WTC11 (cell line): Measurements from ENCODE around the gene FAT2. TPM values are rescaled to one million over a fixed set of nuclear protein-coding genes. Genes with fewer than 3 reads are reported as not detected.

Experiments
- ATAC-seq: fragments of 200-7000 bp; cut with Tn5 transposase; 2 replicates; pipeline ENCODE4 v1.10.0; 2021; ENCODE audit warnings: mild to moderate bottlenecking, moderate library complexity
- CTCF ChIA-PET: fragments of 300-600 bp; sonication (Branson Sonifier 250); formaldehyde crosslinking; loops from one replicate; lab custom pipeline; 2021; ENCODE audit warnings: antibody characterized with exemption; lab: Charles Lee
- POLR2A ChIA-PET: fragments of 350-600 bp; sonication (Branson Sonifier 250); formaldehyde crosslinking; loops from one replicate; lab custom pipeline; 2021; ENCODE audit warnings: antibody characterized with exemption; lab: Charles Lee
- DNase-seq: peaks from one replicate; pipeline ENCODE4 v3.0.0; 2021; ENCODE audit warnings: low spot score
- H3K27ac Mint-ChIP-seq: 2 replicates; pipeline ENCODE4 v1.8.0; 2021; ENCODE audit warnings: mixed read lengths
- H3K27me3 Mint-ChIP-seq: 2 replicates; pipeline ENCODE4 v1.8.0; 2021; ENCODE audit warnings: low read depth, mild to moderate bottlenecking, moderate library complexity, mixed read lengths
- H3K36me3 Mint-ChIP-seq: 2 replicates; pipeline ENCODE4 v1.8.0; 2021; ENCODE audit warnings: mixed read lengths
- H3K4me1 Mint-ChIP-seq: 2 replicates; pipeline ENCODE4 v1.8.0; 2022; ENCODE audit warnings: mixed read lengths
- H3K4me3 Mint-ChIP-seq: 2 replicates; pipeline ENCODE4 v1.8.0; 2021; ENCODE audit warnings: mild to moderate bottlenecking, moderate library complexity, mixed read lengths
- H3K9me3 Mint-ChIP-seq: 2 replicates; pipeline ENCODE4 v1.8.0; 2021; ENCODE audit warnings: mixed read lengths
- CBFB ChIP-seq: sonication (generic); formaldehyde crosslinking; IDR thresholded peaks from 2 replicates; pipeline ENCODE4 v1.8.1; 2022; ENCODE audit warnings: mild to moderate bottlenecking, low read depth, missing genetic modification reagents
- CREM ChIP-seq: sonication (generic); formaldehyde crosslinking; IDR thresholded peaks from 2 replicates; pipeline ENCODE4 v1.8.1; 2022; ENCODE audit warnings: mild to moderate bottlenecking, missing genetic modification reagents, moderate library complexity
- GTF2I ChIP-seq: fragments of 250-450 bp; sonication (Bioruptor Pico); conservative IDR thresholded peaks from 2 replicates; pipeline ENCODE4 v1.4.0; 2021; ENCODE audit warnings: mild to moderate bottlenecking
- MXD4 ChIP-seq: fragments of 250-450 bp; sonication (Bioruptor Pico); IDR thresholded peaks from 2 replicates; pipeline ENCODE4 v1.8.0; 2021; ENCODE audit warnings: mild to moderate bottlenecking, moderate library complexity, borderline replicate concordance
- NFATC4 ChIP-seq: fragments of 250-450 bp; sonication (Bioruptor Pico); IDR thresholded peaks from 2 replicates; pipeline ENCODE4 v1.9.0; 2021; ENCODE audit warnings: mild to moderate bottlenecking
- SMAD3 ChIP-seq: sonication (generic); formaldehyde crosslinking; IDR thresholded peaks from 2 replicates; pipeline ENCODE4 v1.8.0; 2022; ENCODE audit warnings: missing genetic modification reagents, mild to moderate bottlenecking, borderline replicate concordance
- USF1 ChIP-seq: sonication (generic); formaldehyde crosslinking; IDR thresholded peaks from 2 replicates; pipeline ENCODE4 v1.8.0; 2022; ENCODE audit warnings: mild to moderate bottlenecking, missing genetic modification reagents
- total RNA-seq: library from RNA; stranded (reverse); gene quantifications from 3 replicates; pipeline ENCODE4 v1.2.3, GENCODE V29; 2021
- TF ChIP-seq, protein P1 (sequence below): sonication (generic); formaldehyde crosslinking; IDR thresholded peaks from 2 replicates; pipeline ENCODE4 v1.8.0; 2022; ENCODE audit warnings: missing genetic modification reagents
- TF ChIP-seq, protein P2 (sequence below): sonication (generic); formaldehyde crosslinking; IDR thresholded peaks from 2 replicates; pipeline ENCODE4 v1.8.0; 2023; ENCODE audit warnings: mild to moderate bottlenecking, missing genetic modification reagents
- TF ChIP-seq, protein P3 (sequence below): sonication (generic); formaldehyde crosslinking; IDR thresholded peaks from 2 replicates; pipeline ENCODE4 v1.8.1; 2023; ENCODE audit warnings: mild to moderate bottlenecking, missing genetic modification reagents
- TF ChIP-seq, protein P4 (sequence below): sonication (generic); formaldehyde crosslinking; conservative IDR thresholded peaks from 2 replicates; pipeline ENCODE4 v1.8.1; 2023; ENCODE audit warnings: mild to moderate bottlenecking, low read depth, missing genetic modification reagents, moderate library complexity
- TF ChIP-seq, protein P5 (sequence below): sonication (generic); formaldehyde crosslinking; IDR thresholded peaks from 2 replicates; pipeline ENCODE4 v1.8.0; 2023; ENCODE audit warnings: missing genetic modification reagents, mild to moderate bottlenecking, borderline replicate concordance
- TF ChIP-seq, protein P6 (sequence below): sonication (generic); formaldehyde crosslinking; conservative IDR thresholded peaks from 2 replicates; pipeline ENCODE4 v1.8.1; 2022; ENCODE audit warnings: mild to moderate bottlenecking, missing genetic modification reagents

FAT2 gene
- total RNA-seq, 1 experiment from 2014 or later, result 0.26 TPM

DNA sequence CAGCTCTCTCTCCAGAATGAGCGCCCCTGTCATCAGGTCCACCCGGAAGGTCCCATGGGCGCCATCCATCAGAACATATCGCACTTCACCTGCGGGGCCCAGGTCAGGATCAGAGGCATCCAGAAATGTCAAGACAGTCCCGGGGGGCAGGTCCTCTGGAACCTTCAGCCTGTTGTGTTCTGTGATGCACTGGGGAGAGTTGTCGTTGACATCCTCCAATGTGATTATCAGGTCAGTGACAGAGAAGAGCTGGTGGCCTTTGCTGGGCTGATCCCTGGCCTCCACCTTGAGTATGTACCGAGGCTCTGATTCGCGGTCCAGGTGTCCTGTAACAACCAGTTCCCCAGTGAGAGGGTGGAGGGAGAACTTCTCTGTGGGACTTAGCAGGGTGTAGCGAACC, 25.2 kb downstream of the FAT2 start:
- Mint-ChIP-seq H3K27ac (no peak overlapping the region), H3K4me1 (peaks cover 24% of the 10 kb centered on the region), H3K9me3 (peaks cover 7% of the 10 kb centered on the region), H3K4me3 (no peak overlapping the region), H3K27me3 (peaks cover 26% of the 10 kb centered on the region), H3K36me3 (no peaks in the 10 kb centered on the region)
- no peak for DNase-seq
- POLR2A ChIA-PET, result no interaction called here
- no peak for ATAC-seq
- CTCF ChIA-PET, result no interaction called here
- TF ChIP-seq CREM (CRISPR knock-in tag), result no peak
- TF ChIP-seq, protein P1, sequence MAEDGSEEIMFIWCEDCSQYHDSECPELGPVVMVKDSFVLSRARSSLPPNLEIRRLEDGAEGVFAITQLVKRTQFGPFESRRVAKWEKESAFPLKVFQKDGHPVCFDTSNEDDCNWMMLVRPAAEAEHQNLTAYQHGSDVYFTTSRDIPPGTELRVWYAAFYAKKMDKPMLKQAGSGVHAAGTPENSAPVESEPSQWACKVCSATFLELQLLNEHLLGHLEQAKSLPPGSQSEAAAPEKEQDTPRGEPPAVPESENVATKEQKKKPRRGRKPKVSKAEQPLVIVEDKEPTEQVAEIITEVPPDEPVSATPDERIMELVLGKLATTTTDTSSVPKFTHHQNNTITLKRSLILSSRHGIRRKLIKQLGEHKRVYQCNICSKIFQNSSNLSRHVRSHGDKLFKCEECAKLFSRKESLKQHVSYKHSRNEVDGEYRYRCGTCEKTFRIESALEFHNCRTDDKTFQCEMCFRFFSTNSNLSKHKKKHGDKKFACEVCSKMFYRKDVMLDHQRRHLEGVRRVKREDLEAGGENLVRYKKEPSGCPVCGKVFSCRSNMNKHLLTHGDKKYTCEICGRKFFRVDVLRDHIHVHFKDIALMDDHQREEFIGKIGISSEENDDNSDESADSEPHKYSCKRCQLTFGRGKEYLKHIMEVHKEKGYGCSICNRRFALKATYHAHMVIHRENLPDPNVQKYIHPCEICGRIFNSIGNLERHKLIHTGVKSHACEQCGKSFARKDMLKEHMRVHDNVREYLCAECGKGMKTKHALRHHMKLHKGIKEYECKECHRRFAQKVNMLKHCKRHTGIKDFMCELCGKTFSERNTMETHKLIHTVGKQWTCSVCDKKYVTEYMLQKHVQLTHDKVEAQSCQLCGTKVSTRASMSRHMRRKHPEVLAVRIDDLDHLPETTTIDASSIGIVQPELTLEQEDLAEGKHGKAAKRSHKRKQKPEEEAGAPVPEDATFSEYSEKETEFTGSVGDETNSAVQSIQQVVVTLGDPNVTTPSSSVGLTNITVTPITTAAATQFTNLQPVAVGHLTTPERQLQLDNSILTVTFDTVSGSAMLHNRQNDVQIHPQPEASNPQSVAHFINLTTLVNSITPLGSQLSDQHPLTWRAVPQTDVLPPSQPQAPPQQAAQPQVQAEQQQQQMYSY (CRISPR knock-in tag), result no peak
- no peak for TF ChIP-seq NFATC4 (CRISPR knock-in tag)
- no peak for TF ChIP-seq USF1 (CRISPR knock-in tag)
- TF ChIP-seq, protein P2, sequence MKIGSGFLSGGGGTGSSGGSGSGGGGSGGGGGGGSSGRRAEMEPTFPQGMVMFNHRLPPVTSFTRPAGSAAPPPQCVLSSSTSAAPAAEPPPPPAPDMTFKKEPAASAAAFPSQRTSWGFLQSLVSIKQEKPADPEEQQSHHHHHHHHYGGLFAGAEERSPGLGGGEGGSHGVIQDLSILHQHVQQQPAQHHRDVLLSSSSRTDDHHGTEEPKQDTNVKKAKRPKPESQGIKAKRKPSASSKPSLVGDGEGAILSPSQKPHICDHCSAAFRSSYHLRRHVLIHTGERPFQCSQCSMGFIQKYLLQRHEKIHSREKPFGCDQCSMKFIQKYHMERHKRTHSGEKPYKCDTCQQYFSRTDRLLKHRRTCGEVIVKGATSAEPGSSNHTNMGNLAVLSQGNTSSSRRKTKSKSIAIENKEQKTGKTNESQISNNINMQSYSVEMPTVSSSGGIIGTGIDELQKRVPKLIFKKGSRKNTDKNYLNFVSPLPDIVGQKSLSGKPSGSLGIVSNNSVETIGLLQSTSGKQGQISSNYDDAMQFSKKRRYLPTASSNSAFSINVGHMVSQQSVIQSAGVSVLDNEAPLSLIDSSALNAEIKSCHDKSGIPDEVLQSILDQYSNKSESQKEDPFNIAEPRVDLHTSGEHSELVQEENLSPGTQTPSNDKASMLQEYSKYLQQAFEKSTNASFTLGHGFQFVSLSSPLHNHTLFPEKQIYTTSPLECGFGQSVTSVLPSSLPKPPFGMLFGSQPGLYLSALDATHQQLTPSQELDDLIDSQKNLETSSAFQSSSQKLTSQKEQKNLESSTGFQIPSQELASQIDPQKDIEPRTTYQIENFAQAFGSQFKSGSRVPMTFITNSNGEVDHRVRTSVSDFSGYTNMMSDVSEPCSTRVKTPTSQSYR (CRISPR knock-in tag), result no peak
- TF ChIP-seq, protein P3, sequence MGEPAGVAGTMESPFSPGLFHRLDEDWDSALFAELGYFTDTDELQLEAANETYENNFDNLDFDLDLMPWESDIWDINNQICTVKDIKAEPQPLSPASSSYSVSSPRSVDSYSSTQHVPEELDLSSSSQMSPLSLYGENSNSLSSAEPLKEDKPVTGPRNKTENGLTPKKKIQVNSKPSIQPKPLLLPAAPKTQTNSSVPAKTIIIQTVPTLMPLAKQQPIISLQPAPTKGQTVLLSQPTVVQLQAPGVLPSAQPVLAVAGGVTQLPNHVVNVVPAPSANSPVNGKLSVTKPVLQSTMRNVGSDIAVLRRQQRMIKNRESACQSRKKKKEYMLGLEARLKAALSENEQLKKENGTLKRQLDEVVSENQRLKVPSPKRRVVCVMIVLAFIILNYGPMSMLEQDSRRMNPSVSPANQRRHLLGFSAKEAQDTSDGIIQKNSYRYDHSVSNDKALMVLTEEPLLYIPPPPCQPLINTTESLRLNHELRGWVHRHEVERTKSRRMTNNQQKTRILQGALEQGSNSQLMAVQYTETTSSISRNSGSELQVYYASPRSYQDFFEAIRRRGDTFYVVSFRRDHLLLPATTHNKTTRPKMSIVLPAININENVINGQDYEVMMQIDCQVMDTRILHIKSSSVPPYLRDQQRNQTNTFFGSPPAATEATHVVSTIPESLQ (CRISPR knock-in tag), result no peak
- TF ChIP-seq, protein P4, sequence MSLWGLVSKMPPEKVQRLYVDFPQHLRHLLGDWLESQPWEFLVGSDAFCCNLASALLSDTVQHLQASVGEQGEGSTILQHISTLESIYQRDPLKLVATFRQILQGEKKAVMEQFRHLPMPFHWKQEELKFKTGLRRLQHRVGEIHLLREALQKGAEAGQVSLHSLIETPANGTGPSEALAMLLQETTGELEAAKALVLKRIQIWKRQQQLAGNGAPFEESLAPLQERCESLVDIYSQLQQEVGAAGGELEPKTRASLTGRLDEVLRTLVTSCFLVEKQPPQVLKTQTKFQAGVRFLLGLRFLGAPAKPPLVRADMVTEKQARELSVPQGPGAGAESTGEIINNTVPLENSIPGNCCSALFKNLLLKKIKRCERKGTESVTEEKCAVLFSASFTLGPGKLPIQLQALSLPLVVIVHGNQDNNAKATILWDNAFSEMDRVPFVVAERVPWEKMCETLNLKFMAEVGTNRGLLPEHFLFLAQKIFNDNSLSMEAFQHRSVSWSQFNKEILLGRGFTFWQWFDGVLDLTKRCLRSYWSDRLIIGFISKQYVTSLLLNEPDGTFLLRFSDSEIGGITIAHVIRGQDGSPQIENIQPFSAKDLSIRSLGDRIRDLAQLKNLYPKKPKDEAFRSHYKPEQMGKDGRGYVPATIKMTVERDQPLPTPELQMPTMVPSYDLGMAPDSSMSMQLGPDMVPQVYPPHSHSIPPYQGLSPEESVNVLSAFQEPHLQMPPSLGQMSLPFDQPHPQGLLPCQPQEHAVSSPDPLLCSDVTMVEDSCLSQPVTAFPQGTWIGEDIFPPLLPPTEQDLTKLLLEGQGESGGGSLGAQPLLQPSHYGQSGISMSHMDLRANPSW (CRISPR knock-in tag), result no peak
- TF ChIP-seq MXD4 (CRISPR knock-in tag), result no peak
- TF ChIP-seq SMAD3, result no peak
- no peak for TF ChIP-seq CBFB (CRISPR knock-in tag)
- TF ChIP-seq, protein P5, sequence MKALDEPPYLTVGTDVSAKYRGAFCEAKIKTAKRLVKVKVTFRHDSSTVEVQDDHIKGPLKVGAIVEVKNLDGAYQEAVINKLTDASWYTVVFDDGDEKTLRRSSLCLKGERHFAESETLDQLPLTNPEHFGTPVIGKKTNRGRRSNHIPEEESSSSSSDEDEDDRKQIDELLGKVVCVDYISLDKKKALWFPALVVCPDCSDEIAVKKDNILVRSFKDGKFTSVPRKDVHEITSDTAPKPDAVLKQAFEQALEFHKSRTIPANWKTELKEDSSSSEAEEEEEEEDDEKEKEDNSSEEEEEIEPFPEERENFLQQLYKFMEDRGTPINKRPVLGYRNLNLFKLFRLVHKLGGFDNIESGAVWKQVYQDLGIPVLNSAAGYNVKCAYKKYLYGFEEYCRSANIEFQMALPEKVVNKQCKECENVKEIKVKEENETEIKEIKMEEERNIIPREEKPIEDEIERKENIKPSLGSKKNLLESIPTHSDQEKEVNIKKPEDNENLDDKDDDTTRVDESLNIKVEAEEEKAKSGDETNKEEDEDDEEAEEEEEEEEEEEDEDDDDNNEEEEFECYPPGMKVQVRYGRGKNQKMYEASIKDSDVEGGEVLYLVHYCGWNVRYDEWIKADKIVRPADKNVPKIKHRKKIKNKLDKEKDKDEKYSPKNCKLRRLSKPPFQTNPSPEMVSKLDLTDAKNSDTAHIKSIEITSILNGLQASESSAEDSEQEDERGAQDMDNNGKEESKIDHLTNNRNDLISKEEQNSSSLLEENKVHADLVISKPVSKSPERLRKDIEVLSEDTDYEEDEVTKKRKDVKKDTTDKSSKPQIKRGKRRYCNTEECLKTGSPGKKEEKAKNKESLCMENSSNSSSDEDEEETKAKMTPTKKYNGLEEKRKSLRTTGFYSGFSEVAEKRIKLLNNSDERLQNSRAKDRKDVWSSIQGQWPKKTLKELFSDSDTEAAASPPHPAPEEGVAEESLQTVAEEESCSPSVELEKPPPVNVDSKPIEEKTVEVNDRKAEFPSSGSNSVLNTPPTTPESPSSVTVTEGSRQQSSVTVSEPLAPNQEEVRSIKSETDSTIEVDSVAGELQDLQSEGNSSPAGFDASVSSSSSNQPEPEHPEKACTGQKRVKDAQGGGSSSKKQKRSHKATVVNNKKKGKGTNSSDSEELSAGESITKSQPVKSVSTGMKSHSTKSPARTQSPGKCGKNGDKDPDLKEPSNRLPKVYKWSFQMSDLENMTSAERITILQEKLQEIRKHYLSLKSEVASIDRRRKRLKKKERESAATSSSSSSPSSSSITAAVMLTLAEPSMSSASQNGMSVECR (CRISPR knock-in tag), result no peak
- TF ChIP-seq, protein P6, sequence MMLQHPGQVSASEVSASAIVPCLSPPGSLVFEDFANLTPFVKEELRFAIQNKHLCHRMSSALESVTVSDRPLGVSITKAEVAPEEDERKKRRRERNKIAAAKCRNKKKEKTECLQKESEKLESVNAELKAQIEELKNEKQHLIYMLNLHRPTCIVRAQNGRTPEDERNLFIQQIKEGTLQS (CRISPR knock-in tag), result no peak
- no peak for TF ChIP-seq GTF2I (CRISPR knock-in tag)
